ENCODE data around the gene RPL4.

The RPL4 gene

GRCh38 chr15:66488525-66488924 lies 16.1 kb downstream of the RPL4 start:
- no peak overlapping the region for H3K4me3 ChIP-seq (ENCODE audit: low read depth, low read length)
- TF ChIP-seq, protein P1, sequence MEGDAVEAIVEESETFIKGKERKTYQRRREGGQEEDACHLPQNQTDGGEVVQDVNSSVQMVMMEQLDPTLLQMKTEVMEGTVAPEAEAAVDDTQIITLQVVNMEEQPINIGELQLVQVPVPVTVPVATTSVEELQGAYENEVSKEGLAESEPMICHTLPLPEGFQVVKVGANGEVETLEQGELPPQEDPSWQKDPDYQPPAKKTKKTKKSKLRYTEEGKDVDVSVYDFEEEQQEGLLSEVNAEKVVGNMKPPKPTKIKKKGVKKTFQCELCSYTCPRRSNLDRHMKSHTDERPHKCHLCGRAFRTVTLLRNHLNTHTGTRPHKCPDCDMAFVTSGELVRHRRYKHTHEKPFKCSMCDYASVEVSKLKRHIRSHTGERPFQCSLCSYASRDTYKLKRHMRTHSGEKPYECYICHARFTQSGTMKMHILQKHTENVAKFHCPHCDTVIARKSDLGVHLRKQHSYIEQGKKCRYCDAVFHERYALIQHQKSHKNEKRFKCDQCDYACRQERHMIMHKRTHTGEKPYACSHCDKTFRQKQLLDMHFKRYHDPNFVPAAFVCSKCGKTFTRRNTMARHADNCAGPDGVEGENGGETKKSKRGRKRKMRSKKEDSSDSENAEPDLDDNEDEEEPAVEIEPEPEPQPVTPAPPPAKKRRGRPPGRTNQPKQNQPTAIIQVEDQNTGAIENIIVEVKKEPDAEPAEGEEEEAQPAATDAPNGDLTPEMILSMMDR (IDR thresholded peaks at IDR 0.05; ENCODE audit: low read depth, low read length): no peak

GRCh38 chr15:66486887-66487286 lies 17.8 kb downstream of the RPL4 start:
- H3K4me3 ChIP-seq (ENCODE audit: low read depth, low read length): no peak overlapping the region
- TF ChIP-seq, protein P1 (IDR thresholded peaks at IDR 0.05; ENCODE audit: low read depth, low read length): no peak

- H3K4me3 ChIP-seq (ENCODE audit: low read depth, low read length): no peak overlapping the region
- TF ChIP-seq, protein P1 (IDR thresholded peaks at IDR 0.05; ENCODE audit: low read depth, low read length): no peak
These were observed 20.0 kb downstream of the RPL4 start for GRCh38 chr15:66484539-66485112.

DNA sequence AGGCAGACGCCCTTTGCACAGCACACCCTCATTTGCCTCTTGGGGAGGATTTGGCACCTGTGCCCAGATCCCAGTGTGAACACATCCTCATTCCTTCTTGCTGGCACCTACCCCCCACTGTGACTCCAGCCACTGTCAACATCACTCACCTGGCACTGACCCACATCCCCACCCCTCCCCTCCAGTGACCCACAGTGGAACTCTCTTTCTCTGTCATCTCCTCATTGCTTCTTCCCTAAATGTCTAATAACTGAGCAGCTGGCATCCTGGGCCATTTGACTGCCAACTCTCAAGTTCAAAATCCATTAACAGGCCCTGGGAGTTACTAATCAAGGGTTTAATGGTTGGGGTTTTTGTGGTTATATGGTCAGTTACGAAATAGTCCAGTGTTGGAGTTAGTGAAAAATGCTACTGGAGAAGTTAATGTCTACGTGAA lies 21.5 kb downstream of the RPL4 start:
- TF ChIP-seq, protein P1 (IDR thresholded peaks at IDR 0.05; ENCODE audit: low read depth, low read length): no peak
- no peak overlapping the region for H3K4me3 ChIP-seq (ENCODE audit: low read depth, low read length)

DNA sequence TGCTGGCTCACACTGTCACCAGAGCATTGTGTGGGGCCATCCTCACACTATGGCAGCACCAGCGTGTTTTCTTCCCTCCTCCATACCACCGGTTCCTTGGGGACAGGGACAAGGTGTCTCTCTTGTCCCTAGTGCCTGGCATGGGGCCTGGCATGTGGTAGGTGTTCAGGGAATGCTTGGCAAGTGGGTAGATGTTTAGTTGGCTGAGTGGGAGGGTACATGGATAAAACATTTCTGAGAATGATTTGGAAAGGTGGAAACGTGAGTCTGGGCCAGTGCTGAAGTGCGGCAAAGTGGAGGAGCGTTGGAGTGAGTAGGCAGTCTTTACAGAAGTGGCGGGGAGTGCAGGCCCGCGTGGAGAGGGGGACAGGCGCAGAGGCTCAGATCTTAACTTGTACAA lies 22.1 kb downstream of the RPL4 start:
- H3K4me3 ChIP-seq (ENCODE audit: low read depth, low read length): no peak overlapping the region
- TF ChIP-seq, protein P1 (IDR thresholded peaks at IDR 0.05; ENCODE audit: low read depth, low read length): no peak

DNA sequence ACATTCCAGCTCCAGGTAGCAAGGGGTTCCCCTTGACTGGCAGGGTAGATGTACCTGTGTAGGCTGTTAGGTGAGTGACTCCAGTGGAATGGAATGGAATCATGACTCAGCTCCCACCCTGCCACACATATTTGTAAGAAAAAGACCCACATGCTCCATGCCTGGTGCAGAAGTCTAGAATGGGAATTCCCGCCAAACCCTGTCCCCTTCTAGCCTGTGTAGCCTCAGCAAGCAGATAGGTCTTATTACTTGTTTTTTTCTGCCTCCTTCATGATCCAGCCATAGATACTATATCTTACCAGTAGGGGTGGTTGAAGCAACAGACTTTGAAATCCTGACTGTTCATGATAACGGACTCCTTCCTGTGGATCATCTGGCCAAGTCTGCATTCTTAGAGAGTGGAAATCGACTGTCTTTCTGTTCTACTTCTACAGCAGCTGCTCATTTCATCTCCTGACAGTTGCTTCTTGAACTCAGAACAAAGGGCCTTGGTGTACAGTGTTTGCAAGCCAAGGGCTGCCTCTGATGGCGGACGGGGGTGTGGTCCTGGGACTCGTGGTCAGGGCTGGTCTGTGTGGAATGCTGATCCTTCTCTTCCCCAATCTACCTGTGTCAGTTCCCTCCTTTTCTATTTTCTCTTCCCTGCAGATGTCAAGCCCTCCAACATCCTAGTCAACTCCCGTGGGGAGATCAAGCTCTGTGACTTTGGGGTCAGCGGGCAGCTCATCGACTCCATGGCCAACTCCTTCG lies 23.4 kb downstream of the RPL4 start:
- TF ChIP-seq, protein P1 (IDR thresholded peaks at IDR 0.05; ENCODE audit: low read depth, low read length): no peak
- no peak overlapping the region for H3K4me3 ChIP-seq (ENCODE audit: low read depth, low read length)

DNA sequence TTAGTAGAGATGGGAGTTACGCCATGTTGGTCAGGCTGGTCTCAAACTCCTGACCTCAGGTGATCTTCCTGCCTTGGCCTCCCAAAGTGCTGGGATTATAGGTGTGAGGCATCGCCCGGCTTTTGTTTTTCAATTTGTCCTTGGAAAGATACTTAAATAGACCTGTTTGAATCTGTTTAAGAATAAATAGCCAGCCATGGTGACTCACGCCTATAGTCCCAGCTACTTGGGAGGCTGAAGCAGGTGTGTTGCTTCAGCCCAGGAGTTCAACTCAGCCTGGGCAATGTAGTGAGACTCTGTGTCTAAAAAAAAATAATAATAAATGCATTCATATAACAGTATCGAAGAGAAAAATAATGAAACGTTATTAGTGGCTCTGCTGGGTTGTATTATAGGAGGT lies 24.4 kb downstream of the RPL4 start:
- TF ChIP-seq, protein P1 (IDR thresholded peaks at IDR 0.05; ENCODE audit: low read depth, low read length): no peak
- H3K4me3 ChIP-seq (ENCODE audit: low read depth, low read length): no peak overlapping the region
